ENCODE results near the gene ONECUT2. TPM values are rescaled to one million over a fixed set of nuclear protein-coding genes. Genes with fewer than 3 reads are reported as not detected.
"Not testable (repeated sequence)": the region's sequence is repeated elsewhere in the genome, so short reads cannot be mapped to it uniquely, and the experiment has no call there.

The ONECUT2 gene
- polyA plus RNA-seq, 3 donors = 0.10 to 0.14 (median 0.12) TPM

DNA sequence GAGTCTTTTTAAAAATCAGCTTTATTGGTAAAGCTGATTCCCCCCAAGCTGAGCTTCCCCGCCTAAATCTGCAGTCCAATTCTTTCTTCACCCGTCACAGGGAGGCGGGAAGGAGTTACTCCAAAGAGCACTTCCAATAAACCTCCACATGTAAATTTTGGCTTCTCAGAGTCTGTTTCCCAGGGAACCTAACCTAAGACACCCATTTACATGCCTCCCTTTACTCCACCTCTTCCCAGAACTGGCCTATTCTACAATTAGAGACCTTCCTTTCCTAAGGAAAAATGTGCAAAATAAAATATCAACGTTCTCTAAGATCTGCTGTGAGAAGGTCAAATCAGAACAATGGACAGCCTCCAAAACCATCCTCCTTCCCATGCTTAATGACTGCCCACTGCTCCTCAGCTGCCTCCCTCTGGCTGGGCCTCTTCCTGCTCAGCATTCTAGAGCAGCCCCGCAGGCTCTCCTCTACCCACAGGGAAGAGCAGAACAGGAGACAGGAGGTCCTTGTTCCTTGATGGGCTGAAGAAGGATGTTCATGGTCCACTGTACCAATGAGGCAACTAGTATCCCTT, 63.6 kb downstream of the ONECUT2 start:
- no peak for DNase-seq (ENCODE audit: extremely low read depth in 1 of 11, low read depth in 9 of 11, low spot score in 4 of 11)

DNA sequence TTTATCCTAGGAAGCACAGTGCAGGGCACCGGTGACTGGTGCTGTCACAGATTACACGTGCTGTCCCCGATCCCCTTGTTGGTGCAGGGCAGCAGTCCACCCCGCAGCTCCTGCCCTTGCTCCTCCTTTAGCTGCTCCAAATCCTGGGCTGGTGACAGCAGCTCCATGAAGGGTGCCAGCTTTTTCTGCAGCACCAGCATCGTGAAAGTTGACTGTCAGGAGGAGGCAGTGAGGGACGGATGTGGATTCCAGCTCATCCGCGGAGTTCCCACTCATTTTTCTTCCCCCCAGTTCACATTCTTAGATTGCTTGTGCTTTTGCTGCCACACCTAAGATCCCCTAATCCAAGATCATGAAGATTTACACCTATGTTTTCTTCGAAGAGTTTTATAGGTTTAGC, 67.5 kb downstream of the ONECUT2 start:
- DNase-seq (ENCODE audit: extremely low read depth in 1 of 11, low read depth in 9 of 11, low spot score in 4 of 11) = no peak

DNA sequence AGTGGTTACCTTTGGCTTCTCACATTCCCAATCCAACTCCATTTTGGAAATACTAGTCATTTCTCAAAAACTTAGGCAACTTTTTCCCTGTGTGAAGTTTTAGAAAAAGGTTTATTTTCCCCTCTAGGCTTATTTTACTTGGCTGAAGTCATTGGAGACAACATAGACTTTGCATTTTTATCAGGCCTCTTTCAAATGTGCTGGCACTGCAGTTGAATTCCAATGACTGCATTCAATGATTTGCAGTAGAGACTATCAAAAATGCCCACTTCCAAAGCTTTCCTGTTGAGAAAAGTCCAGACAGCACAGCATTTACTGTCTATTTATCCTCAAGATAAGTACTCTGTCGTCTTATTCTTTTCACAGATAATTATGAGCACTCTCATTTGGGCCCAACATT, 70.1 kb downstream of the ONECUT2 start:
- no peak for DNase-seq (ENCODE audit: extremely low read depth in 1 of 11, low read depth in 9 of 11, low spot score in 4 of 11)

DNA sequence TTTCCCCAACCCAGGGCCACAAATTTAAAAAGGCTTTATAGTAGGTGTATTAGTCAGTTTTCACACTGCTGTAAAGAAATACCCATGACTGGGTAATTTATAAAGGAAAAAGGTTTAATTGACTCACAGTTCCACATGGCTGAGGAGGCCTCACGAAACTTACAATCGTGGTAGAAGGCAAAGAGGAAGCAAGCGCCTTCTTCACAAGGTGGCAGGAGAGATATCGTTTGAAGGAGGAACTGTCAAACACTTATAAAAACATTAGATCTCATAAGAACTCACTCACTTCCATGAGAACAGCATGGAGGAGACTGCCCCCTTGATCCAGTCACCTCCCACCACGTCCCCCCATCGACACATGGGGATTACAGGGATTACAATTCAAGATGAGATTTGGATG, 80.9 kb downstream of the ONECUT2 start:
- no peak for DNase-seq (ENCODE audit: extremely low read depth in 1 of 11, low read depth in 9 of 11, low spot score in 4 of 11)

DNA sequence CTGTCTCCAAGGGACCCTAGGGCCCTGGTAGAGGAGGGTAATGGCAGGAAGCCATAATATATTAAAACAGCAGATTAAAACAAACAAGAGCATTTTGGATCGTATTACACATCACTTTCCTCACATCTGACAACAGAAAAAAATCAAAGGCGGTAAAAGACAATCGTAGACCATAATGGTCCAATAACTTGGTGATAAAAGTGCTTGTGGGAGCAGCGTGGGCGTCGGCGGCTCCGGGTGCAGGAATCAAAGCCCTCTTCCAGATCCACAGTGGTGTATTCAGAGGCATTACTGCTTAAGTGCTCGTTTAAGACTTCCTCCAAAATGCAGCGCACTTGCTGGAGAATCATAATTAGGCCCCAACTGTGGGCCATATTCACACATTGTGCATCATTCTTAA, 83.4 kb downstream of the ONECUT2 start:
- no peak for DNase-seq (ENCODE audit: extremely low read depth in 1 of 11, low read depth in 9 of 11, low spot score in 4 of 11)

DNA sequence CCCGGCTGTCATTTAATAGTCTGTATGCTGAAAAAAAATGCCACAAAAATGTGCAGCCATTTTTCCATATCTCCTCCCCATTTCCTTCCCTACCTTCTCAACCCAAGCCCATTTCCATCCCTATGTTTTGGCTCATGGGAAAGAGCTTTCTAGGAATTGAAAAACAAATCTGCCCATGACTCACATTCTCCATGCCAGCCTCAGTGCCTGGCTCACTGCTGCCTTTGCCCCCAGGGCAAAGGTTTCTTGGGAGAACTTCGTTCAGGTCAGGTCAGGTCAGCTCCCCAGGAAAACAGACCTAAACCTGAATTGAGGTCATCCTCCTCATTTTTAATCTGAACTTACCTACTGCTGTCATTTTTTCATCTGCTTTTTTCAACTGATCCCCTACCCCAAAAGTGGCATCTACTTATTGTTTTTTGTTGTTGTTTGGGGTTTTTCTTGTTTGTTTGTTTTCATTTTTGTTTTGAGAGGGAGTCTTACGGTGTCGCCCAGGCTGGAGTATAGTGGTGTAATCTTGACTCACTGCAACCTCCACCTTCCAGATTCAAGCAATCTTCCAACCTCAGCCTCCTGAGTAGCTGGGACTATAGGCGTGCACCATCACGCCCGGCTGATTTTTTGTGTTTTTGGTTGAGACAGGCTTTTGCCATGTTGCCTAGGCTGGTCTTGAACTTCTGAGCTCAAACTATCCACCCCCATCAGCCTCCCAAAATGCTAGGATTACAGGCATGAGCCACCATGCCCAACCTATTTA, 84.7 kb downstream of the ONECUT2 start:
- DNase-seq (ENCODE audit: extremely low read depth in 1 of 11, low read depth in 9 of 11, low spot score in 4 of 11) = no peak

DNA sequence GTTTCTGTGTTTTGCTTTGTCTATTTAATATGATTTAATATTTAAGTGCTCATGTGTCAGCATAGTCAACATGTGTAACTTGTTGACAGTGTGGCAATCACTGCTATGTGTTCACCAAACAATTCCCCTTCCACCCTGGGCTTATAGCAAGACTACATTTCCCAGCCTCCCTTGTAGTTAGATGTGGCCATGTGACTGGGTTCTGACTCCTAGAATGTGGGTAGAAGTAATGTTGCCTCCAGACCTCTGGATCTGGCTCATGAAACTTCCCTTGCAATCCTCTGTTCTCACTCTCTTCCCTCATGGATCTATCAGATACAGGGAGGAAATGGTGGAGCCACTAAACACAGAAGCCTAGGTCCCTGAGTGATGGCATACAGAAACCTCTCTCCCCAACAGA, 87.2 kb downstream of the ONECUT2 start:
- DNase-seq (ENCODE audit: extremely low read depth in 1 of 11, low read depth in 9 of 11, low spot score in 4 of 11) = not testable (repeated sequence)

DNA sequence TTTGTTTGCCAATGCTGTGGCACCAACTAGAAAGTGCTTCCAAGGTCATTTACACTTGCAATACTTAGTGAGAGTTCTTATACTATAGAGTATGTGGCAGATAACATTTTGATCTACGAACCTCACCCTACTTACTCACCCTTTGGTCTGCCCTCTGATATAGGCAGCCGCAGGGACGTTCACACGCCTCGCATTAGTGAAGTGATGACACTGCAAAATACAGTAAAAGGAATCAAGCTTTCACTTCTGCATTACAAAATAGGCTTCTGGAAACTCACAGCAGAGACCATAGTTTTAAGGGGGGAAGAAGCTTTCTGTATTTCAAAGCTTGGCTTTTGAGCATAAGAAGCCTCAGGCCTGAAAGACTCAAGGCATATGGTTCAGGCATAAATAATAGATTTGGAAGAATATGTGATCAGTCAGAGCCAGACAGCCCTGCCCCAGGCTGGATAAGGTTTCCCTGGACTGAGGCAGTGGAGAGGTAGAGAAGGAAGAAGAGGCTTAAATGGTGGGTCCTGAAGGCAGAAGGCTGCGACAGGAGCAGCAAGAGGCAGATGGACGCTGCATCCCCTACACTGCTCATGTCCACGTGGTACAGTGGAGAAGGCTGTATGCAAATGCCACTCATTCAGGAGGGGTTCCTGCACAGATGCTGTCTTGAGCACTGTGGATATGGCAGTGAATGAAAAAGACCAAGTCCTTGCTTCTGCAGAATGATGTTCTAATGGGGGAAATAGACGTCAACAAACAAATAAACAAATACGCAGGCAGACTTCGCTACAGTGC, 88.2 kb downstream of the ONECUT2 start:
- no peak for DNase-seq (ENCODE audit: extremely low read depth in 1 of 11, low read depth in 9 of 11, low spot score in 4 of 11)

DNA sequence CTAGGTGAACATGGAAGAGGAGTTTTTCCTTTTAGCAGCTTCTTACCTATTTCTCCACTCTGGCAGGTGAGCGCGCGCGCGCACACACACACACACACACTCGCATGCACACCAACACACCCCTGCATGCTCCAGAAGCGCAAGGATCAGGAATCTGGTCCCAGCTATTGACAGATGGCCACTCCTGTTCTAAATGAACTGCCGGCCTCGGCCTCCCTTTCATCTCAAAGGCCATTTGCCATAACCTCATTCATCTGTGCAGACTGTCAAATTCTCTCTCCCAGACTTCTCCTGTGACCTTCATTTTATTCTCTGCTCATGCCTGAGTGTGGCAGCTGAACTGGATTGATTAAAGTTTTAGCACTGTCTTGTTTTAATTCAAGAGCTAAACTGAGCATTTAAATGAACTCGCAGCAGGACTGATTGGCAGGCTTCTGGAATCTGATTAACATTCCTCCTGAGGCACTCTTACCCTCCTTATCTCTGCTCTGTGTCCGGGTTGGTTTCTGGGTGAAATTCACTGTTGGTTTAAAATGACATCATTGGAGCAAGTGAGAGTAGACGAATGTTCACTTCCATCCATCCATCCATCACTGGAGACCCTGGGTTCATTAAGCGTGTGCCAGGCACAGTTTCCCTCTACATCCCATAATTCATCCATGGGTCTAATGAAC, 92.5 kb downstream of the ONECUT2 start:
- no peak for DNase-seq (ENCODE audit: extremely low read depth in 1 of 11, low read depth in 9 of 11, low spot score in 4 of 11)

DNA sequence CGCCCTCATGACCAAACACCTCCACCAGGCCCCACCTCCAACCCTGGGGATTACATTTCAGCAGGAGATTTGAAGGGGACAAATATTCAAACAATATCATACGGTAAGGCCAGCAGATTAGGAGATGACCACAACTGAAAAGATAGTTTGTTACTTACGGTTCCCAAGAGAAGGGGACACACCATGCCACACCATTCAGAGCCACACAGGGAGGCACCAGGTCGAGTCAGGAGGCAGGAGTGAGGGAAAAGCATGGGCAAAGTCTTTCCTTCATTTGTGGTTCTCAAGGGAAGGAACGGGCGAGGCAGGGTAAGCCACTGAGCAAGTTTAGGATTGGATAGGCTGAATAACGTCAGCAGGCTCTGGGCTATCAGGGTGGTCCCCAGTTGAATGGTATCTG, 94.0 kb downstream of the ONECUT2 start:
- no peak for DNase-seq (ENCODE audit: extremely low read depth in 1 of 11, low read depth in 9 of 11, low spot score in 4 of 11)

DNA sequence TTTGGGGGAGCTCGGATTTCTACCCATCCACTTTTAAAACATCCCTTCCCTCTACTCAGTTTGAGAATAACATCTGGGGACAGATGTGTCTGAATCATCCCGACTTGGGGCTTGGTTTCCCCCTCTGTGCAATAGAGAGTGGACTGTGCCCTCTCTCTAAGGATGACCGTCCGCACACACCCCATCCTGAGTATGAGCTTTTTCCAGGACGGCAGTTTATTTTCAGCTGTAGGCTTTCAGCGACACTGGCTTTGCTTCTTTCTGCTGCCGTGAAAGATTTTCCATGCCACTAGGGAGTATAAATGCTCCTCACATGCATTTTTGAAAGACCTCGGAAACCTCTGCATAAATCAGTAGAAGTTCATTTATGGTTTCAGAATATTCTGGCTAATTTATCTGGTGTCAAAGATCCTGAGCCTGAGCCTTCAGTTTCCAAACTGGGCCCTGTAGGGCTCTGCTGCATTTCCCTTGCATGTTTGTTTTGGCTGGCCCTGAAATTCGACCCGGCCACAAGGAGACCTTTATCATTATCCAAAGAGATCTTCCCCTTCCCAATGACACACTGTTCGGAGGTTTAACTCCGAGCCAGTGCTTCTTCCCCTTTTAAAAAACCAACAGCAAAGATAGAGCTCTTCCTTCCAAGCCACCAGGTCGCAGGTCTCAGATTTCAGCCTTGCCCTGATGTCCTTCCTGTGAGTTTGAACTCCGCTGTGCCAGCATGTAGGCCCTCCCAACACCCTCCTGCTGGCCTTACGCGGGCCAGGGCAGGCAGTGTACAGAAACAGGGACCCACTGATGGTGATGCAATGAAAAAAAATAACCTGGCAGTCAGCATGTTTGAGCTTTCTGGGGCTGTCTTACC, 98.1 kb downstream of the ONECUT2 start:
- peak in 10 of 11 donors; percentile 23 to 56 (median 33) for DNase-seq (ENCODE audit: extremely low read depth in 1 of 11, low read depth in 9 of 11, low spot score in 4 of 11)

DNA sequence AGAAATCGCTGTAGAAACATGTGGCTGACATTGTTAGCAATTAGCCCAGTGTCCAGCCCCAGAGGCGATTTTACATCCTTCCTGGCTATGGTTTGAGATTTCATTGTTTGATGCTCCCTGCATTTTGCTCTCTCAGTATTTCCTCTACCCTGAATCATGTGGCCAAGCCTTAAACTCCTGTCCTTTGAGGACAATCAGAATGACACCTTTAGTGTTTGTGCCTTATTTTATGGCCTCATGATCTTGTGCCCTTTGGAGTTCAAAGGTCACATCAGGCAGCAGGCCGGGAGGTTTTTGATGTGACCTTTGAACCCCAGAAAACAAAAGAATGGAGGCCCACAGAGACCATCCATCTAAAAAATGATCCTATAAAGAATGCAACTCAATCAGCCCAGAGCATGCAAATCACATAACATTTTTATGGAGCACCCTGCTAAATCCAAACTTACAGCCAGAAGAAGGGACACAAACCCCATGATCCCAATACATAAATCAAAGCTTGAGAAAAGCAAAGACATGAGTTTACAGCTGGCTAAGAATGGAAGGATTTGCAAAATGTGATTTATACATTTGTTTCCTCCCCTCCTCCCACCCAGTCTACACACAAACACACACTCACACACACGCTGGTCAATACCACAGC, 98.8 kb downstream of the ONECUT2 start:
- DNase-seq (ENCODE audit: extremely low read depth in 1 of 11, low read depth in 9 of 11, low spot score in 4 of 11) = peak; percentile 50 to 81 (median 65)

DNA sequence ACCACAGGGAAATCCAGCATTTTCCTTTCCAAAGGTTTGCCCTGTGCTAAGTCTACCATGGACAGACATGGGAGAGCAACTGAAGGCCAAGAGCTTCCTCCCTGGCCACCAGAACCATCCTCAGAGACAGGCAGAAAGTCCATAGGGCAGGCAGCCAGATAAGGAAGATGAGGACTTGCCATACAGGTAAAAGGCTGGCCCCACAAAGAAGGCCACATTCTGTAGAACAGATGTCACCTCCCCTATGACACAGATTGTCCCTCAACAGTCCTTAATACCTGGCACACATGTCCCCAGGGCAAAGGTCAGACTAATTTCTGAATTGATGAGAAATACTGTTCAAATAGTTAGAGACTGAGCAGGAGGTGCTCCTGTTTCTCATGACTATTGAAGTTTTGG, 99.3 kb downstream of the ONECUT2 start:
- DNase-seq (ENCODE audit: extremely low read depth in 1 of 11, low read depth in 9 of 11, low spot score in 4 of 11) = no peak

DNA sequence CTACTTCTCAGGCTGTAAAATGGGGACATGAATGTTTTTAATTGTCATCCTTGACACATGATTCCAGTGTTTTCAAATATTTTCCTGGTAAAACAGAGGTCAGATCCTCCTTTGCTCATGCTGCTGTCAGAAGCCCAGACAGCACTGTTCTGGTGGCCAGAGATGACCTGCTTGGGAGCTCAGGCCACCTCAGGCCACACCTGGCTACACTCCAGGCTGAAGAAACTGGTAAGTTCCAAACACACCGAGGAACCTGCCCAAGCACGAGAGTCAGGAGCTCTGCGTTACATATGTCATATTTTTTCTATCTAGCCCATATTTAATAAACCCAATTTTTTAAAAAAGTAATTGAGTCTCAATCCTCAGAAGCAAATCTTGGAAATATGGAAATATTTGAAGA, 103.4 kb downstream of the ONECUT2 start:
- no peak for DNase-seq (ENCODE audit: extremely low read depth in 1 of 11, low read depth in 9 of 11, low spot score in 4 of 11)

DNA sequence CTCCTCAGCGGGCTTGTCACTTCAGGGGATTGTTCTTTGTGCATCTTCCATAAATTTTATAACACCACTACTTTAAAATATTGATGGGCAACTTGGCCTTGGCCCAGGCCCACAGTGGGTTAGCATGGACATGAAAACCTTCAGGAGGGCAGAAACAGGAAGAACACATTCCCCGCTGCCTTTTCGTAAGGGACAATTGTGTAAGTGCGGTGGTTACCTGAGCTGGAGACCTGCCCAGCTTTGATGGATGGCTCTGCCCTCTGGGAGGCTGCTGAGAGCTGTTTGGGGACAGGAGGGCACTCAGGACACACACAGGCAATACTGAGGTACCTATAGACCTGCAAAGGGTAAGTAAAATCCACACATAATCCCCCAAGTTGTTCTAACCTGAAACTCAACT, 104.5 kb downstream of the ONECUT2 start:
- no peak for DNase-seq (ENCODE audit: extremely low read depth in 1 of 11, low read depth in 9 of 11, low spot score in 4 of 11)
